ENCODE results near the gene FSTL3.

Gene FSTL3

DNA sequence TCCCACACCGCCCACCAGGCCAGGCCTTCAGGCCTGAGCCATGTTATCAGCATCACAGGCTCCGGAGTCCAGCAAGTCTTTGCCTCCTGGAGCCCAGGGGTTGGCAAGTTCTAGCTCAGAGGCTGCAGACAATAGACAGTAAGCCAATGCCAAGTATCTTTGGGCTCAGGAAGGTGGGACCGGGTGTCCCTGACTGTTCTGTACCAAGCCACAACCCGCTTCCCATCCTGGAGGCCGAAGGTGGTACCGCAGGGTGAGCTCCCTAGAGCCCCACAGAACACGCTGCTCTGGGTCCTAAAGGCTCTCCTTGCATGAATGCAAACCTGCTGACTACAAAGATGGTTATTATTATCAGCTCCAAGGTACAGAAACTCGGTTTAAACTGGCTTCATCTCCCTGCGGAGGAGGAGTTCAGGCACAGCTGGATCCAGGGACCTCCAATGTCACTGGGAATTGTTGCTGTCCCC is 5.5 kb upstream of the FSTL3 start:
- TF ChIP-seq, protein P1, sequence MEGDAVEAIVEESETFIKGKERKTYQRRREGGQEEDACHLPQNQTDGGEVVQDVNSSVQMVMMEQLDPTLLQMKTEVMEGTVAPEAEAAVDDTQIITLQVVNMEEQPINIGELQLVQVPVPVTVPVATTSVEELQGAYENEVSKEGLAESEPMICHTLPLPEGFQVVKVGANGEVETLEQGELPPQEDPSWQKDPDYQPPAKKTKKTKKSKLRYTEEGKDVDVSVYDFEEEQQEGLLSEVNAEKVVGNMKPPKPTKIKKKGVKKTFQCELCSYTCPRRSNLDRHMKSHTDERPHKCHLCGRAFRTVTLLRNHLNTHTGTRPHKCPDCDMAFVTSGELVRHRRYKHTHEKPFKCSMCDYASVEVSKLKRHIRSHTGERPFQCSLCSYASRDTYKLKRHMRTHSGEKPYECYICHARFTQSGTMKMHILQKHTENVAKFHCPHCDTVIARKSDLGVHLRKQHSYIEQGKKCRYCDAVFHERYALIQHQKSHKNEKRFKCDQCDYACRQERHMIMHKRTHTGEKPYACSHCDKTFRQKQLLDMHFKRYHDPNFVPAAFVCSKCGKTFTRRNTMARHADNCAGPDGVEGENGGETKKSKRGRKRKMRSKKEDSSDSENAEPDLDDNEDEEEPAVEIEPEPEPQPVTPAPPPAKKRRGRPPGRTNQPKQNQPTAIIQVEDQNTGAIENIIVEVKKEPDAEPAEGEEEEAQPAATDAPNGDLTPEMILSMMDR (IDR thresholded peaks at IDR 0.05; ENCODE audit: control extremely low read depth, extremely low read depth, low read depth, missing control alignments) = no peak
- no peak for DNase-seq (ENCODE audit: extremely low spot score)
- POLR2A ChIA-PET = no interaction called here
- CTCF ChIA-PET = interaction anchor here (0.8 to 3.2 kb wide), 3 partner anchors 9 to 160 kb away, joined by 3 to 17 read pairs (median 4); no protein-coding TSS in a partner anchor

DNA sequence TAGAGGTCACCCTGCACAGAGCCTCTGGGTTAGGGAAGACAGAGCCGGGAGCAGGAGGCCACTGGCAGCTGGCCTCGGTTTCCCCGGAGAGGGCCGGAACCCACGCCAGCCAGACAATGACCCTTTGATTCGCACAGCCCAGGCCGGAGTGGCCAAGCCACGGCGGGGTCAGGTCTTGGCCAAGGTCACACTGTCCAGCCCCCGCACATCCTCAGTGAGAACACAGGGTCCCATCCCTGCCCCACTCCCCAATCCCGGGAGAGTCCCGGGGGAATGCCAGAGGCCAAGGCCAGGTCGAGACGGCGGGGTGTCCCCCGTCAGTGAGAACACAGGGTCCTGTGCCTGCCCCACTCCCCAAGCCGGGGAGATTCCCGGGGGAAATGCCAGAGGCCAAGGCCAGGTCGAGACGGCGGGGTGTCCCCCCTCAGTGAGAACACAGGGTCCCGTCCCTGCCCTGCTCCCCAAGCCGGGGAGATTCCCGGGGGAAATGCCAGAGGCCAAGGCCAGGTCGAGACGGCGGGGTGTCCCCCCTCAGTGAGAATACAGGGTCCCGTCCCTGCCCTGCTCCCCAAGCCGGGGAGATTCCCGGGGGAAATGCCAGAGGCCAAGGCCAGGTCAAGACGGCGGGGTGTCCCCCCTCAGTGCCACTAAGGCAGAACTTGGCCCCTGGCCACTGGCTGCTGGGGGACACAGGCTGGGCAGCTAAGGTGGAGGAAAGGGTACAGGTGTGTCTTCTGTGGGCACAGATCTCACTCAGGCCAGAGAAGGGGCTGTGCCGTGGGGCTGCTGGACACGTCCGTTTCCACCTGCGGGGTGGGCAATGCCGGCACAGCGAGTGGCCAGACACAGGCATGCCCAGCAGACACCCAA is 1.7 kb upstream of the FSTL3 start:
- ChIA-PET CTCF (interaction anchor here (1.1 to 1.2 kb wide), 2 partner anchors 60 to 90 kb away, joined by 3 to 4 read pairs; no protein-coding TSS in a partner anchor), POLR2A (no interaction called here)
- TF ChIP-seq, protein P1 (IDR thresholded peaks at IDR 0.05; ENCODE audit: control extremely low read depth, extremely low read depth, low read depth, missing control alignments) = no peak
- no peak for DNase-seq (ENCODE audit: extremely low spot score)

DNA sequence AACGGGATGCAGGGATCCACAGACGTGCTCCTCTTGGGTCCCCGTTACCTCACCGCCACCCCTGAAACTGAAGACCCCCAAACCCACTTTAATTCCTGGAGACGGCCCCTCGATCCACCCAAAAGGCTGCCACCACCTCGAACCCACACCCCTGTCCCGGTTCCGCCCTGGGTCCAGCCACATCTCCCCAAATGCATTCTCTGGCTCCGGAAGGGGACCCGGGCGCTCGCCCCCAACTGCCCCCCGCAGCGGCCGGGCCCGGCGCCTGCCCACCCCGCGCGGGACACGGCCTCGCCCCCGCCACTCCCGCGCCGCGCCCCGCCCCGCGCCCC is 219 bp upstream of the FSTL3 start:
- no peak for DNase-seq (ENCODE audit: extremely low spot score)
- CTCF ChIA-PET = interaction anchor here (1.1 to 1.7 kb wide), 2 partner anchors 10 to 58 kb away, joined by 4 to 5 read pairs; no protein-coding TSS in a partner anchor
- POLR2A ChIA-PET = no interaction called here
- TF ChIP-seq, protein P1 (IDR thresholded peaks at IDR 0.05; ENCODE audit: control extremely low read depth, extremely low read depth, low read depth, missing control alignments) = no peak

DNA sequence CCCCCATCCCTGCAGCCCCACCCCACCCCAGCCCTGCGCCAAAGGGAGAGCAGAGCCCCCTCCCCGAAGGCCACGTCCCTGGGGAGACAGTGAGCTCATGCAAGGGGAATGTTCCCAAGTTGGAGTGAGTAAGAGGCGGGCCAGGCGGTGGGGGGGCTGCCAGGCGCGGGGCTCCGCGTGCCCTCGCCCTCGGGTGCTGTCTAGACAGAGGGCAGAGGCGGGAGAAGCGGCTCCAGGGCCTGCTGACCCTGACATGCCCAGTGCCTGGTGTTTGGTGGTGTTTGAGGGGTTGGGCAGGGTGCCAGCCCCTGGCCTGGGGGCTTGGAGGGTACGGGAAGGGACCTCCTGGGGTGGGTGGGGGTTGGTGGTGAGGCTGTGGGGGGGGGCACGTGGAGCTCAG is 1.0 kb downstream of the FSTL3 start:
- DNase-seq (ENCODE audit: extremely low spot score) = no peak
- ChIA-PET CTCF (interaction anchor here (1.0 to 2.9 kb wide), 3 partner anchors 10 to 57 kb away, joined by 3 to 9 read pairs (median 4); partner anchors contain the start of gene RNF126), POLR2A (interaction anchor here (0.6 kb wide), 1 partner anchor 22 kb away, joined by 3 read pairs; no protein-coding TSS in a partner anchor)
- TF ChIP-seq, protein P1 (IDR thresholded peaks at IDR 0.05; ENCODE audit: control extremely low read depth, extremely low read depth, low read depth, missing control alignments) = no peak

DNA sequence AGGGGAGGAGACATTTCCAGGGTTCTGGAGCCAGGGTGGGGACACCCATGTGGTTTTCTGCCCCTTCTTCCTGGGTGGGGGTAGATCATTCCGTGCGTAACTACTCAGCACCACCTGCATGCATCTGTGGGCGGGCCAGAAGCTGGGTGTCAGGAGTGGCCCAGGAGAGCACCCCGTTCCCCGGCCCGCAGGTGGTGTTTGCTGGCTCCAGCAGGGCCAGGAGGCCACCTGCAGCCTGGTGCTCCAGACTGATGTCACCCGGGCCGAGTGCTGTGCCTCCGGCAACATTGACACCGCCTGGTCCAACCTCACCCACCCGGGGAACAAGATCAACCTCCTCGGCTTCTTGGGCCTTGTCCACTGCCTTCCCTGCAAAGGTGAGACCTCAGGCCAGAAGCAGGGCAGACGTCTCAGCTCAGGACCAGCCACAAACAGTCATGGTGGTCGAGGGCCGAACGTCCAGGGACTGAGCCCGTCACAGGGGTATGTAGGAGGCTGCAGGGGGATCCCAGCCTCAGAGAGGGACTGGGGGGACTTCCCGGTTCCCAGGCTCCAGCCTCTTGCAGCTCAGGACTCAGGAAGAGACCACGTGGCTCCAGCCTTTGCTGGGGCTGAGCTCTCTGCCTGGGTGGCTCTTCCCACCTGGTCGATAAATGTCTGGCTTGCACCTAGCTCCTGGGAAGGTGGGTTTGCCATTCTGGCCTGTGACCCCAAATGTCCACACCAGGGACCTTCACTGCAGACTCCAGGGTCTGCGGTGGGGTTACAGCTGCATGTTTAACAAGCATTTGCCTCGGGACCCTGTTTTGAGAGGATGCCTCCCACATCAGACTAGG is 1.6 kb downstream of the FSTL3 start:
- TF ChIP-seq, protein P1 (IDR thresholded peaks at IDR 0.05; ENCODE audit: control extremely low read depth, extremely low read depth, low read depth, missing control alignments) = no peak
- ChIA-PET POLR2A (interaction anchor here (0.6 kb wide), 1 partner anchor 23 kb away, joined by 3 read pairs; no protein-coding TSS in a partner anchor), CTCF (interaction anchor here (0.9 to 2.9 kb wide), 5 partner anchors 9 to 172 kb away, joined by 3 to 9 read pairs (median 3); partner anchors contain the start of gene RNF126)
- no peak for DNase-seq (ENCODE audit: extremely low spot score)

DNA sequence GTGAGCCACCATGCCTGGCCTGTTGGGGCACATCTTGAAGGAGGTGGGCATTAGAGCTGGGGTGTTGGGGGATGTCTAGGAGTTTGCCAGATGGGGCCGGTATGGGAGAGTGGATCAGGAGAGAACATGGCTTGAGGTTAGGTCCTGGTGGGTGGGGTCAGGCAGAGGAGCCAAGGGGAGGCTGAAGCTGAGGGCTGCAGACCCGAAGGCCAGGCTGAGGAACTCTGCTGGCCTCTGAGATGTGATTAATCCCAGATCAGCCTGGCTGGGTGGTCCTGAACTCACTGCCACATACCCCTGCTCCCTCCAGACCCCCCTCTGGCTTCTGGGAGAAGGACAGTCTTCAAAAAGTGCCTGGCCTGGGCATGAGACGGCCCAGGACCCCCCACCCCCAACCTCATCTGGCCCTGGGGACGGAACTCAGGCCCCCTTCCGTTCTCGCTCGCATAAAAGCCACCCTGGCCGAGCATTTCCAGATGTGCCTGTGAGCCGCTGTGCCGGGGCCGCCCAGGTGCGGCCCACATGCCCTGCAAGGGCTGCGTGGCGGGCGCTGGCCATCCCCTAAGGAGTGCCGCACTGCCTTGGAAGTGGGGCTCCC is 2.7 kb downstream of the FSTL3 start:
- ChIA-PET POLR2A (no interaction called here), CTCF (interaction anchor here (1.2 to 2.9 kb wide), 6 partner anchors 9 to 173 kb away, joined by 3 to 17 read pairs (median 4); partner anchors contain the start of gene RNF126)
- TF ChIP-seq, protein P1 (IDR thresholded peaks at IDR 0.05; ENCODE audit: control extremely low read depth, extremely low read depth, low read depth, missing control alignments) = no peak
- no peak for DNase-seq (ENCODE audit: extremely low spot score)
